Measurements from ENCODE around the gene PNMA8B. TPM values are rescaled to one million over a fixed set of nuclear protein-coding genes. Genes with fewer than 3 reads are reported as not detected.

Gene PNMA8B
- total and polyA plus RNA-seq, 8 donors = 1.4 to 5.2 (median 3.9) TPM

GRCh38 chr19:46536391-46536790, 40.7 kb upstream of the PNMA8B start:
- DNase-seq = no peak
- TF ChIP-seq, protein P1, sequence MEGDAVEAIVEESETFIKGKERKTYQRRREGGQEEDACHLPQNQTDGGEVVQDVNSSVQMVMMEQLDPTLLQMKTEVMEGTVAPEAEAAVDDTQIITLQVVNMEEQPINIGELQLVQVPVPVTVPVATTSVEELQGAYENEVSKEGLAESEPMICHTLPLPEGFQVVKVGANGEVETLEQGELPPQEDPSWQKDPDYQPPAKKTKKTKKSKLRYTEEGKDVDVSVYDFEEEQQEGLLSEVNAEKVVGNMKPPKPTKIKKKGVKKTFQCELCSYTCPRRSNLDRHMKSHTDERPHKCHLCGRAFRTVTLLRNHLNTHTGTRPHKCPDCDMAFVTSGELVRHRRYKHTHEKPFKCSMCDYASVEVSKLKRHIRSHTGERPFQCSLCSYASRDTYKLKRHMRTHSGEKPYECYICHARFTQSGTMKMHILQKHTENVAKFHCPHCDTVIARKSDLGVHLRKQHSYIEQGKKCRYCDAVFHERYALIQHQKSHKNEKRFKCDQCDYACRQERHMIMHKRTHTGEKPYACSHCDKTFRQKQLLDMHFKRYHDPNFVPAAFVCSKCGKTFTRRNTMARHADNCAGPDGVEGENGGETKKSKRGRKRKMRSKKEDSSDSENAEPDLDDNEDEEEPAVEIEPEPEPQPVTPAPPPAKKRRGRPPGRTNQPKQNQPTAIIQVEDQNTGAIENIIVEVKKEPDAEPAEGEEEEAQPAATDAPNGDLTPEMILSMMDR (IDR thresholded peaks at IDR 0.05) = no peak
- H3K4me1 ChIP-seq = no peaks in the 10 kb centered on the region
- no peak overlapping the region for H3K27ac ChIP-seq
- no peaks in the 10 kb centered on the region for H3K36me3 ChIP-seq
- H3K27me3 ChIP-seq = peaks cover 0 to 12% of the 10 kb centered on the region in 2 donors
- ATAC-seq = no peak
- H3K9me3 ChIP-seq = no peaks in the 10 kb centered on the region
- no peak overlapping the region for H3K4me3 ChIP-seq
- intact Hi-C loops (cut with DNase I) = loop anchor here in 1 of 2 donors (10.0 kb wide), 1 partner anchor 128 kb away; the partner anchor contains the start of gene DACT3

DNA sequence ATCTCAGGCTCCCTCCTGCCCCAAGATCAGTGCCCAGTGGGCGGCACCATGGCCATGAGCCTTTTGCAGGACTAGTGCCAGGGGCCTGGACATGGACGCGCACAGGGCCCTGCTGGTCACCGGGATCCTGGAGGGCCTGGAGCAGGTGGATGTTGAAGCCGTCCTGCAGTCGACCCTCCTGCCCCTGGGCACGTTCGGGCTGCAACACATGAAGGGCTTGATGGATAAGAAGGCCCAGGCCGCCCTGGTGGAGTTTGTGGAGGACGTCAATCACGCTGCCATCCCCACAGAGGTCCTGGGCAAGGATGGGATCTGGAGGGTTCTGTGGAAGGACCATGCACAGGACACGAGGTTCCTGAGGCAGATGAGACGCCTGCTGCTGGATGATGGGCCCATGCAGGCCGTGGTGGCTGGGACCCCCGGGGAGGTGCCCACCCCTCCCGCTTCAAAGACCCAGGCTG, 38.0 kb upstream of the PNMA8B start:
- DNase-seq (no peak), ATAC-seq (no peak)
- Histone ChIP-seq H3K9me3 (no peaks in the 10 kb centered on the region), H3K4me3 (no peak overlapping the region), H3K36me3 (no peaks in the 10 kb centered on the region), H3K4me1 (peaks cover 6 to 17% of the 10 kb centered on the region in 2 donors), H3K27ac (no peak overlapping the region), H3K27me3 (peaks cover 0 to 12% of the 10 kb centered on the region in 2 donors)
- TF ChIP-seq, protein P1 (IDR thresholded peaks at IDR 0.05) = no peak
- intact Hi-C loops (cut with DNase I) = loop anchor here in 1 of 2 donors (10.0 kb wide), 1 partner anchor 131 kb away; the partner anchor contains the start of gene DACT3

- peaks cover 6 to 17% of the 10 kb centered on the region in 2 donors for H3K4me1 ChIP-seq
- H3K27ac ChIP-seq = no peak overlapping the region
- no peaks in the 10 kb centered on the region for H3K36me3 ChIP-seq
- peak in 1 of 4 donors; percentile 8 for DNase-seq
- peaks cover 0 to 12% of the 10 kb centered on the region in 2 donors for H3K27me3 ChIP-seq
- ATAC-seq = no peak
- TF ChIP-seq, protein P1 (IDR thresholded peaks at IDR 0.05) = no peak
- no peak overlapping the region for H3K4me3 ChIP-seq
- no peaks in the 10 kb centered on the region for H3K9me3 ChIP-seq
- intact Hi-C loops (cut with DNase I) = loop anchor here in 1 of 2 donors (10.0 kb wide), 1 partner anchor 132 kb away; the partner anchor contains the start of gene DACT3
These were observed 37.5 kb upstream of the PNMA8B start for GRCh38 chr19:46533078-46533620.

GRCh38 chr19:46530636-46531035, 35.0 kb upstream of the PNMA8B start:
- peak overlapping the region in 1 of 2 donors; percentile 23 for H3K27ac ChIP-seq
- ATAC-seq = no peak

More at GRCh38 chr19:46530636-46531035, 35.0 kb upstream of the PNMA8B start:
- no peak for DNase-seq
- Histone ChIP-seq H3K36me3 (no peaks in the 10 kb centered on the region), H3K4me3 (no peak overlapping the region), H3K27me3 (peaks cover 0 to 12% of the 10 kb centered on the region in 2 donors), H3K9me3 (no peaks in the 10 kb centered on the region), H3K4me1 (peaks cover 6 to 17% of the 10 kb centered on the region in 2 donors)
- TF ChIP-seq, protein P1 (IDR thresholded peaks at IDR 0.05) = no peak
- intact Hi-C loops (cut with DNase I) = loop anchor here in 1 of 2 donors (10.0 kb wide), 1 partner anchor 134 kb away; the partner anchor contains the start of gene DACT3
